Neural cell (in vitro differentiated cells): ENCODE data around the gene SLC18B1. TPM values are rescaled to one million over a fixed set of nuclear protein-coding genes. Genes with fewer than 3 reads are reported as not detected.

ENCODE experiments used
- H2AFZ ChIP-seq: fragments of 200-600, 300-800 bp; sonication (generic), shearing (Covaris generic); 2 replicates; pipeline ENCODE4 v1.6.0; 2014; ENCODE audit warnings: low read depth, mild to moderate bottlenecking, antibody characterized with exemption, low read length, moderate library complexity
- H3F3A ChIP-seq: fragments of 200-600 bp; shearing (Covaris generic); 2 replicates; pipeline ENCODE4 v1.6.1; 2016; ENCODE audit warnings: mild to moderate bottlenecking, moderate library complexity, mixed read lengths, antibody characterized with exemption, low read length; ENCODE audit not compliant: insufficient read depth, poor library complexity, severe bottlenecking
- H3K27ac ChIP-seq: fragments of 200-600, 300-800 bp; sonication (generic), shearing (Covaris generic); 2 replicates; pipeline ENCODE4 v1.5.1; 2014; ENCODE audit warnings: mild to moderate bottlenecking, low read length, moderate library complexity
- H3K27me3 ChIP-seq: fragments of 300-800, 200-600 bp; sonication (generic), shearing (Covaris generic); 2 replicates; pipeline ENCODE4 v1.6.0; 2014; ENCODE audit warnings: mild to moderate bottlenecking, low read depth, low read length, moderate library complexity; ENCODE audit not compliant: insufficient read depth
- H3K36me3 ChIP-seq: fragments of 300-800, 200-600 bp; sonication (generic), shearing (Covaris generic); 2 replicates; pipeline ENCODE4 v1.5.1; 2014; ENCODE audit warnings: mild to moderate bottlenecking, antibody characterized with exemption, low read length, moderate library complexity; ENCODE audit not compliant: insufficient read depth
- H3K4me2 ChIP-seq: fragments of 300-800, 200-600 bp; sonication (generic), shearing (Covaris generic); 2 replicates; pipeline ENCODE4 v1.6.0; 2014; ENCODE audit warnings: mild to moderate bottlenecking, low read length
- H3K4me3 ChIP-seq: fragments of 300-800, 200-600 bp; sonication (generic), shearing (Covaris generic); 2 replicates; pipeline ENCODE4 v1.5.1; 2014; ENCODE audit warnings: mild to moderate bottlenecking, low read length, moderate library complexity
- H3K79me2 ChIP-seq: fragments of 200-600 bp; shearing (Covaris generic); replicated peaks from 2 replicates; pipeline ENCODE4 v1.6.0; 2014; ENCODE audit warnings: mild to moderate bottlenecking, low read length, moderate library complexity; ENCODE audit not compliant: insufficient read depth
- H3K9ac ChIP-seq: fragments of 300-800, 200-600 bp; sonication (generic), shearing (Covaris generic); 2 replicates; pipeline ENCODE4 v1.6.1; 2016; ENCODE audit warnings: mild to moderate bottlenecking, low read length, mixed read lengths
- H3K9me2 ChIP-seq: fragments of 200-600 bp; shearing (Covaris generic); 2 replicates; pipeline ENCODE4 v1.6.1; 2016; ENCODE audit warnings: mild to moderate bottlenecking, low read length, mixed read lengths; ENCODE audit not compliant: insufficient read depth
- H3K9me3 ChIP-seq: fragments of 200-600, 300-800 bp; sonication (generic), shearing (Covaris generic); 2 replicates; pipeline ENCODE4 v1.6.1; 2016; ENCODE audit warnings: mild to moderate bottlenecking, mixed run types, low read length, moderate library complexity, mixed read lengths
- H4K20me1 ChIP-seq: fragments of 200-600 bp; shearing (Covaris generic); 2 replicates; pipeline ENCODE4 v1.6.1; 2016; ENCODE audit warnings: mild to moderate bottlenecking, mixed run types; ENCODE audit not compliant: insufficient read depth
- EP300 ChIP-seq: fragments of 450-650 bp; conservative IDR thresholded peaks from 2 replicates; pipeline ENCODE4 v1.6.1; 2014; ENCODE audit warnings: antibody characterized with exemption, mild to moderate bottlenecking, moderate library complexity; ENCODE audit not compliant: poor library complexity, severe bottlenecking
- EZH2 ChIP-seq: fragments of 200-600, 300-800 bp; shearing (Covaris generic), sonication (generic); IDR thresholded peaks from 2 replicates; pipeline ENCODE4 v1.6.1; 2014; ENCODE audit warnings: antibody characterized with exemption, low read length, borderline replicate concordance, mild to moderate bottlenecking; ENCODE audit not compliant: insufficient read depth, poor library complexity, severe bottlenecking
- MXI1 ChIP-seq: fragments of 450-650 bp; conservative IDR thresholded peaks from 2 replicates; pipeline ENCODE4 v1.6.1; 2014; ENCODE audit warnings: antibody characterized with exemption, mild to moderate bottlenecking; ENCODE audit not compliant: poor library complexity, severe bottlenecking
- POLR2AphosphoS5 ChIP-seq: IDR thresholded peaks from 2 replicates; pipeline ENCODE4 v1.6.1; 2012
- RAD21 ChIP-seq: fragments of 450-650 bp; conservative IDR thresholded peaks from 2 replicates; pipeline ENCODE4 v1.6.1; 2014; ENCODE audit warnings: antibody characterized with exemption, mild to moderate bottlenecking, moderate library complexity
- SMC3 ChIP-seq: fragments of 450-650 bp; conservative IDR thresholded peaks from 2 replicates; pipeline ENCODE4 v1.6.1; 2014; ENCODE audit warnings: antibody characterized with exemption, mild to moderate bottlenecking, moderate library complexity; ENCODE audit not compliant: poor library complexity
- TAF1 ChIP-seq: IDR thresholded peaks from 2 replicates; pipeline ENCODE4 v1.6.1; 2012; ENCODE audit warnings: low read depth
- polyA plus RNA-seq: library from polyadenylated mRNA; depleted of rRNA; stranded (reverse); fragments of >200 nt; gene quantifications from 2 replicates; pipeline ENCODE4 v1.2.3, GENCODE V29; 2014
- TF ChIP-seq, protein P1 (sequence below): IDR thresholded peaks from 2 replicates; pipeline ENCODE4 v1.6.1; 2012; ENCODE audit warnings: borderline replicate concordance
- TF ChIP-seq, protein P2 (sequence below): fragments of 450-650 bp; IDR thresholded peaks from 2 replicates; pipeline ENCODE4 v1.5.1; 2014; ENCODE audit warnings: antibody characterized with exemption, mild to moderate bottlenecking, moderate library complexity; ENCODE audit not compliant: poor library complexity, severe bottlenecking

The SLC18B1 gene
- polyA plus RNA-seq, 1 donor from 2014 or later, result 9.0 TPM

DNA sequence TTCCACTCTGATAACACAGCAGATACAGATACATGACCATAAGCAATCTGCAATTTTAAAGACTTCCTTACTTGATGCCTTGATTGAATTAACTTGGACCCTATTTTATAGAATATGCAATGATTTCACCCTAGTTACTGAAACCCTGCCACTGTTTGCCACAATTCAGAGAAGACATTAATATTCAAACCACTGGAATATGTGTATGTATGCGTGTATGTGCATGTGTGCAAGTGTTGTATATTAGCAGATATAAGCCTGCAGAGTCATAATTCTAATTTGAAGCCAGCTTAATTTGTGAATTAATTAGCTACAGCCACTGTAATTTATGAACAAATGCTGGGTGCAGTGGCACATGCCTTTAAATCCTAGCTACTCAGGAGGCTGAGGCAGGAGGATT is 50.0 kb downstream of the SLC18B1 start:
- no peaks in the 10 kb centered on the region for H4K20me1 ChIP-seq
- TF ChIP-seq, protein P1, sequence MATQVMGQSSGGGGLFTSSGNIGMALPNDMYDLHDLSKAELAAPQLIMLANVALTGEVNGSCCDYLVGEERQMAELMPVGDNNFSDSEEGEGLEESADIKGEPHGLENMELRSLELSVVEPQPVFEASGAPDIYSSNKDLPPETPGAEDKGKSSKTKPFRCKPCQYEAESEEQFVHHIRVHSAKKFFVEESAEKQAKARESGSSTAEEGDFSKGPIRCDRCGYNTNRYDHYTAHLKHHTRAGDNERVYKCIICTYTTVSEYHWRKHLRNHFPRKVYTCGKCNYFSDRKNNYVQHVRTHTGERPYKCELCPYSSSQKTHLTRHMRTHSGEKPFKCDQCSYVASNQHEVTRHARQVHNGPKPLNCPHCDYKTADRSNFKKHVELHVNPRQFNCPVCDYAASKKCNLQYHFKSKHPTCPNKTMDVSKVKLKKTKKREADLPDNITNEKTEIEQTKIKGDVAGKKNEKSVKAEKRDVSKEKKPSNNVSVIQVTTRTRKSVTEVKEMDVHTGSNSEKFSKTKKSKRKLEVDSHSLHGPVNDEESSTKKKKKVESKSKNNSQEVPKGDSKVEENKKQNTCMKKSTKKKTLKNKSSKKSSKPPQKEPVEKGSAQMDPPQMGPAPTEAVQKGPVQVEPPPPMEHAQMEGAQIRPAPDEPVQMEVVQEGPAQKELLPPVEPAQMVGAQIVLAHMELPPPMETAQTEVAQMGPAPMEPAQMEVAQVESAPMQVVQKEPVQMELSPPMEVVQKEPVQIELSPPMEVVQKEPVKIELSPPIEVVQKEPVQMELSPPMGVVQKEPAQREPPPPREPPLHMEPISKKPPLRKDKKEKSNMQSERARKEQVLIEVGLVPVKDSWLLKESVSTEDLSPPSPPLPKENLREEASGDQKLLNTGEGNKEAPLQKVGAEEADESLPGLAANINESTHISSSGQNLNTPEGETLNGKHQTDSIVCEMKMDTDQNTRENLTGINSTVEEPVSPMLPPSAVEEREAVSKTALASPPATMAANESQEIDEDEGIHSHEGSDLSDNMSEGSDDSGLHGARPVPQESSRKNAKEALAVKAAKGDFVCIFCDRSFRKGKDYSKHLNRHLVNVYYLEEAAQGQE, result no peak
- TF ChIP-seq TAF1 (no peak), EZH2 (no peak), EP300 (no peak), POLR2AphosphoS5 (no peak), RAD21 (no peak), SMC3 (no peak), MXI1 (no peak)
- TF ChIP-seq, protein P2, sequence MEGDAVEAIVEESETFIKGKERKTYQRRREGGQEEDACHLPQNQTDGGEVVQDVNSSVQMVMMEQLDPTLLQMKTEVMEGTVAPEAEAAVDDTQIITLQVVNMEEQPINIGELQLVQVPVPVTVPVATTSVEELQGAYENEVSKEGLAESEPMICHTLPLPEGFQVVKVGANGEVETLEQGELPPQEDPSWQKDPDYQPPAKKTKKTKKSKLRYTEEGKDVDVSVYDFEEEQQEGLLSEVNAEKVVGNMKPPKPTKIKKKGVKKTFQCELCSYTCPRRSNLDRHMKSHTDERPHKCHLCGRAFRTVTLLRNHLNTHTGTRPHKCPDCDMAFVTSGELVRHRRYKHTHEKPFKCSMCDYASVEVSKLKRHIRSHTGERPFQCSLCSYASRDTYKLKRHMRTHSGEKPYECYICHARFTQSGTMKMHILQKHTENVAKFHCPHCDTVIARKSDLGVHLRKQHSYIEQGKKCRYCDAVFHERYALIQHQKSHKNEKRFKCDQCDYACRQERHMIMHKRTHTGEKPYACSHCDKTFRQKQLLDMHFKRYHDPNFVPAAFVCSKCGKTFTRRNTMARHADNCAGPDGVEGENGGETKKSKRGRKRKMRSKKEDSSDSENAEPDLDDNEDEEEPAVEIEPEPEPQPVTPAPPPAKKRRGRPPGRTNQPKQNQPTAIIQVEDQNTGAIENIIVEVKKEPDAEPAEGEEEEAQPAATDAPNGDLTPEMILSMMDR, result no peak
- no peaks in the 10 kb centered on the region for H3K79me2 ChIP-seq
- no peak overlapping the region for H3K27ac ChIP-seq
- H3K4me3 ChIP-seq, result no peak overlapping the region
- H3K4me2 ChIP-seq, result no peak overlapping the region
- no peaks in the 10 kb centered on the region for H3K9me3 ChIP-seq
- no peaks in the 10 kb centered on the region for H3F3A ChIP-seq
- H3K9me2 ChIP-seq, result no peaks in the 10 kb centered on the region
- no peaks in the 10 kb centered on the region for H3K27me3 ChIP-seq
- H3K36me3 ChIP-seq, result no peaks in the 10 kb centered on the region
- H2AFZ ChIP-seq, result no peak overlapping the region
- no peak overlapping the region for H3K9ac ChIP-seq

DNA sequence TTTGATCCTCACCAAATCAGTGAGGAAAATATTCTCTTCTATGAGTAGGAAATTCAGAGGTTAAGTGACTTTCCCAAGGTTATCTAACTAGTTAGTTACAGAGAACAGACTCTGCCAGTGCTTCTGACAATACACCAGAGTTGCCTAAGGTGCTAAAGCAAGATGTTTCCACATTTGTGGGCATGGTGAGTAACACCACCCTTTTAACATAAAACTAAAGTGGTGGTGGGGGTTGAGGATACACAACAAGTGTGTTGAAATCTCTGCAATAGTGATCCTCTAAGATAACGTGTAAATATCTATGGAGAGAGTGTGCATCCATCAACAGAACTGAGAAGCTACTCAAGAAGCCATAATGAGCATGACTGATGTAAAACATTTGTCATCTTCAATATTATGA is 52.4 kb downstream of the SLC18B1 start:
- Histone ChIP-seq H3K9me3 (no peaks in the 10 kb centered on the region), H4K20me1 (no peaks in the 10 kb centered on the region), H3K27me3 (no peaks in the 10 kb centered on the region), H3K27ac (no peak overlapping the region), H3K9ac (no peak overlapping the region), H3K4me3 (no peak overlapping the region), H3K4me2 (no peak overlapping the region), H3K9me2 (no peaks in the 10 kb centered on the region), H3F3A (no peaks in the 10 kb centered on the region), H3K36me3 (no peaks in the 10 kb centered on the region), H2AFZ (no peak overlapping the region), H3K79me2 (no peaks in the 10 kb centered on the region)
- TF ChIP-seq TAF1 (no peak), EZH2 (no peak), POLR2AphosphoS5 (no peak)
- TF ChIP-seq, protein P1, result no peak
